ENCODE measurements around the gene ADAMTS2. TPM values are rescaled to one million over a fixed set of nuclear protein-coding genes. Genes with fewer than 3 reads are reported as not detected.

The ADAMTS2 gene
- total and polyA plus RNA-seq, 2 of the 8 experiments (the other 6 are each of a cell fraction or from before 2014, with no cell fraction given), result 6.6 to 7.3 TPM

DNA sequence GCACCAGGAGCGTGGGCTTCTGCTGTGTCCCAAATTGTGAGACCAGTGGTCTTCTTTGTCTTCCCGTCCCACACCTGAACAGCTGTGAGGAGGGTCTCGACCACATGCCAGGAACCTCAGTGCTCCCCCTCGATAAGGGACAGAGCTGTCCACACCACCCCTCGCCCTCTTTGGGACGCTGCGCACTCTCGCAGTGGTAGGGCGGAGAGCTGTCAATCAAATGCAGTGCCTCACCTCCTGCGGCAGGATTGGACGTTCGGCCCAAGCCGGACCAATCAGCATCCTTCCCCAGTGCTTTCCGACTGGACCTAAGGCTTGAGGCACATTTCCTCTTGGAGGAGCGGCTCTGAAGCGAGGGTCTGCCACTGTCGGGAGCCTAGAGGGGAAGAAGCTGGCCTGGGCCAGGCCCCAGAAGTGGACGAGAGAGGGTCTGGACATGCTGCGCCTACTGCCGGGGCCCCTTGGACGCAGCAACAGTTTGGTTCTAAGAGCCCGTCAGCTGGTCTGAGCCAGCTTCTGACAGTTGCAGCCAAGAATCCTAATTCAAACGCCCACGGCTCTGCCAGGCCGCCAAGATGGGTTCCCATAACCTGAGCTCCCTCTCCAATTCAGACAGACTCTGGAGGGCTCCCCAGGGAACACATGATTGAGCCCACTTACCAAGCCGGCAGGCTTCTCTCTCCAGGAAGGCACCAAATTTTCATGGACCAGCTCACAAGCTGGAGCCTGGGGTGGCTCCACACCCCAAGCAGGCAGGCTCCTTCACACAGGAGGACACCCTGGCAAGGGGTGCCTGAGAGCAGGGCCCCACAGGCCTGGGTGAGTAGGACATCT lies 28.1 kb upstream of the ADAMTS2 start:
- no peak for DNase-seq (ENCODE audit: low read depth in 1 of 2, low spot score in 2 of 2)
- POLR2A ChIA-PET (ENCODE audit: partially characterized antibody), result interaction anchor here (1.0 kb wide), 1 partner anchor 29 kb away, joined by 3 read pairs; no protein-coding TSS in a partner anchor
- no peak for FAIRE-seq

More for the DNA sequence above, 28.1 kb upstream of the ADAMTS2 start:
- WGBS, 2 experiments (ENCODE audit: extremely low coverage in 1 of 2, insufficient coverage in 1 of 2, insufficient read length in 1 of 2, insufficient replicate concordance in 2 of 2, low coverage in 1 of 2, low lambda C conversion rate in 2 of 2, missing lambda C conversion rate in 1 of 2), result 89% methylated on average over 24 of the region's 26 CpGs; no CpG with 5 or more reads in 1 of the 2 experiments
- H2AFZ ChIP-seq (ENCODE audit: low read length), result no peak overlapping the region
- H3K14ac ChIP-seq (ENCODE audit: insufficient read length), result no peak overlapping the region
- no peaks in the 10 kb centered on the region for H3K4me1 ChIP-seq (replicated peaks in 1 of 4; ENCODE audit: control insufficient read depth in 3 of 4, insufficient read depth in 4 of 4, low read length in 3 of 4)
- no peak overlapping the region for H2AK5ac ChIP-seq (ENCODE audit: low read depth, low read length)
- H3K9ac ChIP-seq (replicated peaks in 1 of 4; ENCODE audit: extremely low read depth in 1 of 4, low read depth in 3 of 4, low read length in 3 of 4), result no peak overlapping the region
- H2BK120ac ChIP-seq (replicated peaks; ENCODE audit: low read depth, low read length), result no peak overlapping the region
- TF ChIP-seq SP1 (IDR thresholded peaks at IDR 0.05; ENCODE audit: low read depth, low read length) (peak; percentile 85), SP2 (IDR thresholded peaks at IDR 0.05; ENCODE audit: low read length) (peak; percentile 11; the same call in 1 of the 2 replicates), CHD2 (IDR thresholded peaks at IDR 0.05; ENCODE audit: low read length) (peak; percentile 50; the same call in 1 of the 2 replicates), KDM1A (IDR thresholded peaks at IDR 0.05; ENCODE audit: borderline replicate concordance, low read length) (no peak)
- no peak overlapping the region for H3K56ac ChIP-seq (replicated peaks; ENCODE audit: insufficient read length, low read depth, low read length)
- H3K4ac ChIP-seq (replicated peaks; ENCODE audit: insufficient read length, low read depth, low read length), result no peak overlapping the region
- no peaks in the 10 kb centered on the region for H4K20me1 ChIP-seq (replicated peaks in 1 of 2; ENCODE audit: control insufficient read depth in 1 of 2, insufficient read depth in 2 of 2, low read length in 2 of 2)
- peaks cover 0 to 4% of the 10 kb centered on the region in 2 experiments; a peak in 1 of 4 replicates for H3K9me3 ChIP-seq (ENCODE audit: insufficient read depth in 2 of 2, low read depth in 1 of 2, low read length in 1 of 2)
- no peak overlapping the region for H4K8ac ChIP-seq (ENCODE audit: extremely low read depth, insufficient read depth, low read length)
- no peak overlapping the region for H2BK5ac ChIP-seq (ENCODE audit: low read depth, low read length)
- no peak overlapping the region for H3K4me3 ChIP-seq (ENCODE audit: extremely low read depth in 1 of 4, insufficient read depth in 2 of 4, low read depth in 3 of 4, low read length in 4 of 4)
- no peak overlapping the region for H3K23ac ChIP-seq (ENCODE audit: insufficient read length)
- H3K79me1 ChIP-seq (ENCODE audit: low read depth, low read length), result no peaks in the 10 kb centered on the region
- CTCF ChIA-PET (ENCODE audit: partially characterized antibody), result interaction anchor here (1.3 to 1.6 kb wide), 3 partner anchors 9 to 49 kb away, joined by 3 to 8 read pairs (median 4); no protein-coding TSS in a partner anchor
- H2BK15ac ChIP-seq (ENCODE audit: low read length), result no peak overlapping the region
- no peak overlapping the region for H4K5ac ChIP-seq (ENCODE audit: insufficient read length, low read depth, low read length)
- no peak overlapping the region for H3K18ac ChIP-seq (ENCODE audit: extremely low read depth, low read length)
- no peak overlapping the region for H2BK12ac ChIP-seq (ENCODE audit: low read depth, low read length)
- H3K79me2 ChIP-seq (ENCODE audit: control insufficient read depth in 1 of 2, insufficient read depth in 2 of 2, low read length in 2 of 2), result no peaks in the 10 kb centered on the region
- no peak overlapping the region for H4K91ac ChIP-seq (replicated peaks; ENCODE audit: insufficient read length, low read length)
- no peaks in the 10 kb centered on the region for H3K23me2 ChIP-seq (ENCODE audit: low read depth, low read length)
- no peaks in the 10 kb centered on the region for H3K36me3 ChIP-seq (ENCODE audit: control insufficient read depth in 2 of 4, insufficient read depth in 4 of 4, low read length in 3 of 4)
- no peak overlapping the region for H3K27ac ChIP-seq (ENCODE audit: low read depth, low read length)
- H3K27me3 ChIP-seq (replicated peaks in 1 of 4; ENCODE audit: control insufficient read depth in 3 of 4, extremely low read depth in 1 of 4, insufficient read depth in 3 of 4, low read length in 3 of 4), result no peaks in the 10 kb centered on the region; a peak in 1 of 7 replicates
- no peak overlapping the region for H3K4me2 ChIP-seq (ENCODE audit: insufficient read depth in 1 of 2, low read depth in 2 of 2, low read length in 2 of 2)
- H2BK20ac ChIP-seq (ENCODE audit: low read length), result no peak overlapping the region
